H9 (cell line): Measurements from ENCODE around the gene RNASEL. TPM values are rescaled to one million over a fixed set of nuclear protein-coding genes. Genes with fewer than 3 reads are reported as not detected.

Source experiments
- DNase-seq: peaks from one replicate; pipeline ENCODE4 v3.0.0-alpha.2; 2017
- H2AFZ ChIP-seq: one replicate; pipeline ENCODE4 v1.6.1; 2013; ENCODE audit warnings: mild to moderate bottlenecking, low read length, control low read depth, moderate library complexity
- H2AK5ac ChIP-seq: 2 replicates; pipeline ENCODE4 v1.6.1; 2013; ENCODE audit warnings: low read length, control low read depth, mixed read lengths; ENCODE audit not compliant: insufficient read length
- H2BK120ac ChIP-seq: one replicate; pipeline ENCODE4 v1.6.1; 2013; ENCODE audit warnings: low read depth, mild to moderate bottlenecking, low read length, control low read depth, inconsistent platforms; ENCODE audit not compliant: poor library complexity, severe bottlenecking
- H2BK12ac ChIP-seq: 2 replicates; pipeline ENCODE4 v1.6.1; 2013; ENCODE audit warnings: low read length, control low read depth, mixed read lengths, low read depth; ENCODE audit not compliant: insufficient read length
- H2BK15ac ChIP-seq: 2 replicates; pipeline ENCODE4 v1.6.1; 2013; ENCODE audit warnings: low read depth, low read length, control low read depth
- H2BK20ac ChIP-seq: one replicate; pipeline ENCODE4 v1.6.1; 2013; ENCODE audit warnings: low read depth, mild to moderate bottlenecking, low read length, control low read depth, inconsistent platforms; ENCODE audit not compliant: poor library complexity, severe bottlenecking
- H2BK5ac ChIP-seq: 2 replicates; pipeline ENCODE4 v1.6.1; 2013; ENCODE audit warnings: low read length, control low read depth, mixed read lengths; ENCODE audit not compliant: insufficient read length
- H3K14ac ChIP-seq: 2 replicates; pipeline ENCODE4 v1.6.1; 2013; ENCODE audit warnings: low read length, control low read depth; ENCODE audit not compliant: insufficient read depth
- H3K18ac ChIP-seq: 2 replicates; pipeline ENCODE4 v1.6.1; 2013; ENCODE audit warnings: low read depth, mild to moderate bottlenecking, mixed read lengths, low read length, control low read depth; ENCODE audit not compliant: insufficient read length
- H3K23ac ChIP-seq: 2 replicates; pipeline ENCODE4 v1.6.1; 2013; ENCODE audit warnings: low read length, control low read depth, mixed read lengths, low read depth; ENCODE audit not compliant: insufficient read length
- H3K23me2 ChIP-seq: 2 replicates; pipeline ENCODE4 v1.6.1; 2013; ENCODE audit warnings: low read depth, mild to moderate bottlenecking, mixed read lengths, low read length, control low read depth; ENCODE audit not compliant: insufficient read length, poor library complexity, severe bottlenecking
- H3K27ac ChIP-seq: 2 replicates; pipeline ENCODE4 v1.5.1; 2013; ENCODE audit warnings: low read length, control low read depth, mixed read lengths, low read depth; ENCODE audit not compliant: insufficient read length
- H3K27me3 ChIP-seq: 2 replicates; pipeline ENCODE4 v1.6.1; 2013; ENCODE audit warnings: low read length, control low read depth, inconsistent platforms; ENCODE audit not compliant: insufficient read depth
- H3K4ac ChIP-seq: 2 replicates; pipeline ENCODE4 v1.6.1; 2013; ENCODE audit warnings: low read depth, mild to moderate bottlenecking, control low read depth, inconsistent platforms, low read length, moderate library complexity
- H3K4me1 ChIP-seq: 2 replicates; pipeline ENCODE4 v1.6.1; 2013; ENCODE audit warnings: low read length, control low read depth, inconsistent platforms; ENCODE audit not compliant: insufficient read depth
- H3K4me2 ChIP-seq: 2 replicates; pipeline ENCODE4 v1.6.1; 2013; ENCODE audit warnings: low read length, control low read depth, mixed read lengths; ENCODE audit not compliant: insufficient read length, insufficient read depth
- H3K56ac ChIP-seq: 2 replicates; pipeline ENCODE4 v1.6.1; 2013; ENCODE audit warnings: low read depth, mild to moderate bottlenecking, mixed read lengths, low read length, control low read depth; ENCODE audit not compliant: insufficient read length
- H3K79me1 ChIP-seq: 2 replicates; pipeline ENCODE4 v1.6.1; 2013; ENCODE audit warnings: low read depth, mild to moderate bottlenecking, moderate library complexity, low read length, control low read depth, inconsistent platforms; ENCODE audit not compliant: insufficient read depth, poor library complexity, severe bottlenecking
- H3K79me2 ChIP-seq: 2 replicates; pipeline ENCODE4 v1.6.1; 2013; ENCODE audit warnings: low read length, control low read depth, inconsistent platforms; ENCODE audit not compliant: insufficient read depth
- H3K9ac ChIP-seq: 2 replicates; pipeline ENCODE4 v1.6.1; 2013; ENCODE audit warnings: low read length, control low read depth, mixed read lengths; ENCODE audit not compliant: insufficient read length; ENCODE audit errors: extremely low read depth
- H3K9me3 ChIP-seq: one replicate; pipeline ENCODE4 v1.6.1; 2013; ENCODE audit warnings: low read depth, low read length, inconsistent platforms; ENCODE audit not compliant: control insufficient read depth
- H3T11ph ChIP-seq: one replicate; pipeline ENCODE4 v1.6.1; 2013; ENCODE audit warnings: mild to moderate bottlenecking, low read length, control low read depth, inconsistent platforms
- H4K20me1 ChIP-seq: one replicate; pipeline ENCODE4 v1.6.1; 2013; ENCODE audit not compliant: control insufficient read depth, insufficient read length, insufficient read depth
- H4K5ac ChIP-seq: 2 replicates; pipeline ENCODE4 v1.6.1; 2013; ENCODE audit warnings: low read depth, mild to moderate bottlenecking, mixed read lengths, low read length, control low read depth; ENCODE audit not compliant: insufficient read length
- H4K8ac ChIP-seq: replicated peaks from 2 replicates; pipeline ENCODE4 v1.6.1; 2013; ENCODE audit warnings: low read length, control low read depth, mixed read lengths, low read depth; ENCODE audit not compliant: insufficient read length
- H4K91ac ChIP-seq: 2 replicates; pipeline ENCODE4 v1.6.1; 2013; ENCODE audit warnings: low read depth, mild to moderate bottlenecking, moderate library complexity, mixed read lengths, low read length, control low read depth; ENCODE audit not compliant: insufficient read length
- H3K27ac Mint-ChIP-seq, 3 experiments: 2 replicates in 2 of 3; 3 replicates in 1 of 3; pipeline ENCODE4 v1.8.0; 2020 to 2021; ENCODE audit warnings: mixed read lengths in 3 of 3, mild to moderate bottlenecking in 1 of 3, moderate library complexity in 1 of 3
- H3K27me3 Mint-ChIP-seq: 2 replicates; pipeline ENCODE4 v1.8.0; 2021; ENCODE audit warnings: low read depth, mild to moderate bottlenecking, moderate library complexity, mixed read lengths
- H3K36me3 Mint-ChIP-seq, 3 experiments: 2 replicates in 2 of 3; 3 replicates in 1 of 3; pipeline ENCODE4 v1.8.0; 2020 to 2021; ENCODE audit warnings: low read depth in 3 of 3, mixed read lengths in 3 of 3; ENCODE audit not compliant: insufficient read depth in 1 of 3
- H3K4me1 Mint-ChIP-seq, 2 experiments: 2 replicates each; pipeline ENCODE4 v1.8.0; 2020; ENCODE audit warnings: mixed read lengths in 2 of 2
- H3K4me3 Mint-ChIP-seq, 2 experiments: 2 replicates in 1 of 2; 3 replicates in 1 of 2; pipeline ENCODE4 v1.8.0; 2020 to 2021; ENCODE audit warnings: mild to moderate bottlenecking in 2 of 2, mixed read lengths in 2 of 2, moderate library complexity in 1 of 2
- H3K9me3 Mint-ChIP-seq, 2 experiments: 2 replicates in 1 of 2; 3 replicates in 1 of 2; pipeline ENCODE4 v1.8.0; 2020; ENCODE audit warnings: mild to moderate bottlenecking in 2 of 2, mixed read lengths in 2 of 2, moderate library complexity in 1 of 2
- CTCF ChIP-seq: fragments of 200-600 bp; sonication (generic); conservative IDR thresholded peaks from 3 replicates; pipeline ENCODE4 v1.8.0; 2021; ENCODE audit warnings: antibody characterized with exemption, mild to moderate bottlenecking
- WGBS: extraction: QIAGEN DNeasy Blood & Tissue Kit; methylation state at CpG from one replicate; pipeline ENCODE4 v1.1.7; 2013; ENCODE audit warnings: missing lambda C conversion rate, low lambda C conversion rate, mixed read lengths; ENCODE audit not compliant: insufficient read length; ENCODE audit errors: extremely low coverage; 5-methylcytosine and 5-hydroxymethylcytosine counted together
- total RNA-seq: library from RNA; stranded (reverse); gene quantifications from 2 replicates; pipeline ENCODE4 v1.2.1, GENCODE V29; 2021

The RNASEL gene
- total RNA-seq, 1 experiment from 2014 or later, result 0.63 TPM

GRCh38 chr1:182587666-182588499 lies 1.2 kb downstream of the RNASEL start:
- no peak overlapping the region for H4K8ac ChIP-seq
- no peaks in the 10 kb centered on the region for H3K27me3 ChIP-seq
- H2BK5ac ChIP-seq, result no peak overlapping the region
- no peak for DNase-seq
- H2AFZ ChIP-seq, result no peak overlapping the region
- H3K9me3 Mint-ChIP-seq, result peaks cover 2 to 5% of the 10 kb centered on the region in 2 experiments; a peak in 1 of 5 replicates
- H3K79me2 ChIP-seq, result no peaks in the 10 kb centered on the region
- H3K9me3 ChIP-seq, result no peaks in the 10 kb centered on the region
- no peak overlapping the region for H3K14ac ChIP-seq
- peaks cover 4% of the 10 kb centered on the region for H3K23me2 ChIP-seq
- no peaks in the 10 kb centered on the region; the same call in 1 of the 2 replicates for H3K4me1 ChIP-seq
- WGBS, result no CpG with 5 or more reads among the region's 4 CpGs
- H3K4me3 Mint-ChIP-seq, result peak overlapping the region in 1 of 2 experiments; percentile 71; a peak in 1 of 5 replicates
- H2AK5ac ChIP-seq, result no peak overlapping the region
- H3K27ac ChIP-seq, result no peak overlapping the region
- H3K27me3 Mint-ChIP-seq, result peaks cover 2% of the 10 kb centered on the region; the same call in 1 of the 2 replicates
- H2BK12ac ChIP-seq, result no peak overlapping the region
- no peak overlapping the region for H4K91ac ChIP-seq
- no peak overlapping the region for H3K9ac ChIP-seq
- no peaks in the 10 kb centered on the region for H4K20me1 ChIP-seq
- H4K5ac ChIP-seq, result no peak overlapping the region
- no peaks in the 10 kb centered on the region; a peak in 2 of 7 replicates for H3K36me3 Mint-ChIP-seq
- H3K4ac ChIP-seq, result no peak overlapping the region
- H3T11ph ChIP-seq, result no peak overlapping the region
- H3K23ac ChIP-seq, result no peak overlapping the region
- H3K79me1 ChIP-seq, result no peaks in the 10 kb centered on the region
- no peak for TF ChIP-seq CTCF
- no peak overlapping the region for H2BK15ac ChIP-seq
- H3K56ac ChIP-seq, result no peak overlapping the region
- H3K18ac ChIP-seq, result no peak overlapping the region
- no peak overlapping the region for H2BK20ac ChIP-seq
- peaks cover 13 to 15% of the 10 kb centered on the region in 2 experiments for H3K4me1 Mint-ChIP-seq
- H3K4me2 ChIP-seq, result no peak overlapping the region
- H2BK120ac ChIP-seq, result no peak overlapping the region
- H3K27ac Mint-ChIP-seq, result no peak overlapping the region
